GM20000 (cell line): ENCODE measurements around the gene RAPGEF2.
A peak's percentile ranks its signal among the peaks of the same experiment; 100 is the strongest.
"Not testable (repeated sequence)": the region's sequence is repeated elsewhere in the genome, so short reads cannot be mapped to it uniquely, and the experiment has no call there.

Source experiments
- DNase-seq: peaks from one replicate; pipeline ENCODE4 v3.0.0; 2012; ENCODE audit warnings: low spot score
- TF ChIP-seq, protein P1 (sequence below): IDR thresholded peaks from 2 replicates; pipeline ENCODE4 v1.5.1; 2012; ENCODE audit warnings: mild to moderate bottlenecking, control low read depth; ENCODE audit errors: extremely low read depth, missing control alignments

Gene RAPGEF2, protein sequence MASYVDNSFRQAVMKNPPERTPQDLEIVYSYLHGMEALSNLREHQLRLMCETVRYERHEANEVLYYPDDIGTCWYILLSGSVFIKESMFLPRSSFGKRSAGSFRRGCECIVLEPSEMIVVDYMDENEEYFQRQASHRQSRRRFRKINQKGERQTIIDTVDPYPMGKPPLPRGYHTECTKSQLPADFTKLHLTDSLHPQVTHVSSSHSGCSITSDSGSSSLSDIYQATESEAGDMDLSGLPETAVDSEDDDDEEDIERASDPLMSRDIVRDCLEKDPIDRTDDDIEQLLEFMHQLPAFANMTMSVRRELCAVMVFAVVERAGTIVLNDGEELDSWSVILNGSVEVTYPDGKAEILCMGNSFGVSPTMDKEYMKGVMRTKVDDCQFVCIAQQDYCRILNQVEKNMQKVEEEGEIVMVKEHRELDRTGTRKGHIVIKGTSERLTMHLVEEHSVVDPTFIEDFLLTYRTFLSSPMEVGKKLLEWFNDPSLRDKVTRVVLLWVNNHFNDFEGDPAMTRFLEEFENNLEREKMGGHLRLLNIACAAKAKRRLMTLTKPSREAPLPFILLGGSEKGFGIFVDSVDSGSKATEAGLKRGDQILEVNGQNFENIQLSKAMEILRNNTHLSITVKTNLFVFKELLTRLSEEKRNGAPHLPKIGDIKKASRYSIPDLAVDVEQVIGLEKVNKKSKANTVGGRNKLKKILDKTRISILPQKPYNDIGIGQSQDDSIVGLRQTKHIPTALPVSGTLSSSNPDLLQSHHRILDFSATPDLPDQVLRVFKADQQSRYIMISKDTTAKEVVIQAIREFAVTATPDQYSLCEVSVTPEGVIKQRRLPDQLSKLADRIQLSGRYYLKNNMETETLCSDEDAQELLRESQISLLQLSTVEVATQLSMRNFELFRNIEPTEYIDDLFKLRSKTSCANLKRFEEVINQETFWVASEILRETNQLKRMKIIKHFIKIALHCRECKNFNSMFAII (N-terminal part only)

DNA sequence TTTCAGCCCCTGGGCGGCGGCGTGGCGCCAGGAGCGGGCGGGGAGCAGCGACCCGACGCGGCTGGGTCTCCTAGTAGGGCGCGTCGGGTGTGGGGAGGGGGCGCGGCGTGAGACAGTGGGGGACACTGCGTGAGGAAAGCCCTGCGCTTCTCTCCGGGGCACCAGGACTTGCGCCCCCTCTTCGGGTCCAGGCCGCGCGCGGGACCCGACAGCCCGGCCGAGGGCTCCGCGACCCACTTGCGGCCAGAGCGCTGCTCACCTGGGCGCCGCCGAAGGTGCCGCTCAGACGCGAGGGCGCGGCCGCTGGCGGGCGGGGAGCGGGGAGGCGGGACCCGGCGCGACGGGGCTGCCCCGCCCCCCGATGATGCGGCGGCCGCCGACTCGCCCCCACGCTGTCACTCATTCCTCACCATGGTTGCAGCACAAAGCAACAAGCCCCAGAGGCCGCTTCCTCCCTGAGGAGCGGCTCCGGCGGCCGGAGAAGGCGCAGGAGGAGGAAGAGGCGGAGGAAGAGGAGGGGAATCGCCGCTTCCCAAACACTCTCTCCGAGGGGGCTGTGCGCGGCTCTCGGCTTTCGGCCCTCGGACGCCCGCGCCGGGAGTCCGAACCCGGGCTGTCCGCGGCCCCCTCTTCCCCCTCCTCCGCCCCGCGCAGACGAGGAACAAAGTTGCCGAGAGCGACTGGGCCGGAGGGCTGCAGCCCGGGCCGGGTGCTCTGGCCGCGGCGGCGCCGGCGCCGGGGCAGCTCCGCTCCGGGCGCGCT, at the start of gene RAPGEF2:
Gene RAPGEF2, plus strand, starts transcription at position 458 of the 762 bp plus-strand sequence. CDS start 1,084 bp downstream, outside the sequence.
- TF ChIP-seq, protein P1, sequence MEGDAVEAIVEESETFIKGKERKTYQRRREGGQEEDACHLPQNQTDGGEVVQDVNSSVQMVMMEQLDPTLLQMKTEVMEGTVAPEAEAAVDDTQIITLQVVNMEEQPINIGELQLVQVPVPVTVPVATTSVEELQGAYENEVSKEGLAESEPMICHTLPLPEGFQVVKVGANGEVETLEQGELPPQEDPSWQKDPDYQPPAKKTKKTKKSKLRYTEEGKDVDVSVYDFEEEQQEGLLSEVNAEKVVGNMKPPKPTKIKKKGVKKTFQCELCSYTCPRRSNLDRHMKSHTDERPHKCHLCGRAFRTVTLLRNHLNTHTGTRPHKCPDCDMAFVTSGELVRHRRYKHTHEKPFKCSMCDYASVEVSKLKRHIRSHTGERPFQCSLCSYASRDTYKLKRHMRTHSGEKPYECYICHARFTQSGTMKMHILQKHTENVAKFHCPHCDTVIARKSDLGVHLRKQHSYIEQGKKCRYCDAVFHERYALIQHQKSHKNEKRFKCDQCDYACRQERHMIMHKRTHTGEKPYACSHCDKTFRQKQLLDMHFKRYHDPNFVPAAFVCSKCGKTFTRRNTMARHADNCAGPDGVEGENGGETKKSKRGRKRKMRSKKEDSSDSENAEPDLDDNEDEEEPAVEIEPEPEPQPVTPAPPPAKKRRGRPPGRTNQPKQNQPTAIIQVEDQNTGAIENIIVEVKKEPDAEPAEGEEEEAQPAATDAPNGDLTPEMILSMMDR = no peak
- DNase-seq = peak; percentile 98

DNA sequence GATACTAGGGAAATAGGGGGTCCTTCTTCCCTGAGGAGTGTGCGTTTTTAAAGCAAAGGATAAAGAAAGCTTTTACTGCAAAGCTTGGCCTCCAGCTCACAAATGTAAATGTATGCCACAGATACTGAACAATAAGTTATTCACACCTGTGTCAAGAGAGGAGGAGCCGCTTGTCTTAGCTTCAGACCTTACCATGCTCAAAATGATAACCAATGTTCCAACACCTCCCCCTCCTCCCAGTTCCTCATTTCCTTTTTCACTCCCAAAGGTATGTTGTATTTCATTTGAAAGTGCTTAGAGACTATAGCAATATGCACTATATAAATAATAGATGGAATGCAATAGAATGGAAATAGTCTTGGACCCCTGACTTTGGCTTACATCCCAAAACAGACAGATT, 47.0 kb upstream of the RAPGEF2 start:
- TF ChIP-seq, protein P1 = no peak

DNA sequence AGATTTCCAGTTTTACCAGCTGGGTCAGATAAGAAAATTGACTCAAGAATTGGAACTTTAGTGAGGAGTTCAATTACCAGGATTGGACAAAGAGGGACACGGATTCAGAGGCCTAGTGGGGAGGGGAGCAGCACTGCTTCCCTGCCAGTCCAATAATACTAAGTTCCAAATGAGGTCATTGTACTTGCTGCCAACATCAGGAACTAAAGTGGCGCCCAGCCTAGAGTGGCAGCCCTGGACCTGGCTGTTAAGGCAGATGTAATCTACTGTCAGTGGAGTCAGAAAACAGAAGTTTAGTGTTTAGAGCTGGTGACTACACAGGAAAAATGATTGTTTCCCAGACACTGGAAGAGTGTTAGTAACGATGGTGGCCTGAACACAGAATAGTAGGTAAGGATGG, 42.7 kb upstream of the RAPGEF2 start:
- DNase-seq = no peak
- TF ChIP-seq, protein P1 = no peak

More for the DNA sequence above, 47.0 kb upstream of the RAPGEF2 start:
- DNase-seq = no peak

DNA sequence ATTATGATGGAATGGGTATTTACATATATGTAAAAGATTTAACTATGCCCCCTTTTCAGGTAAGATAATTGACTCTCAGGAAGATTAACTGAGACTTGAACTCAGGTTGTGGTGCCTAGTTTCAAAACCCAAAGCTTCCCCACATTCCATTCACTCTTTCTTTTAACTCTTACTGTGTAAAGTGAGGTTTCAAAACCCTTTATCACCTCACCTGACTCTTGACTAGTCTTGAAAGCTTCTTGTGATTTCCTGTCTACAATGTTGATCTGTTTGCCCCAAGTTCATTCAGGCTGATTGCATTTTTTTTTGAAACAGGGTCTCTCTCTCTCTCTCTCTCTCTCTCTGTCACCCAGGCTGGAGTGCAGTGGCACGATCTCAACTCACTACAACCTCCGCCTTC, 40.5 kb upstream of the RAPGEF2 start:
- TF ChIP-seq, protein P1 = no peak
- no peak for DNase-seq

DNA sequence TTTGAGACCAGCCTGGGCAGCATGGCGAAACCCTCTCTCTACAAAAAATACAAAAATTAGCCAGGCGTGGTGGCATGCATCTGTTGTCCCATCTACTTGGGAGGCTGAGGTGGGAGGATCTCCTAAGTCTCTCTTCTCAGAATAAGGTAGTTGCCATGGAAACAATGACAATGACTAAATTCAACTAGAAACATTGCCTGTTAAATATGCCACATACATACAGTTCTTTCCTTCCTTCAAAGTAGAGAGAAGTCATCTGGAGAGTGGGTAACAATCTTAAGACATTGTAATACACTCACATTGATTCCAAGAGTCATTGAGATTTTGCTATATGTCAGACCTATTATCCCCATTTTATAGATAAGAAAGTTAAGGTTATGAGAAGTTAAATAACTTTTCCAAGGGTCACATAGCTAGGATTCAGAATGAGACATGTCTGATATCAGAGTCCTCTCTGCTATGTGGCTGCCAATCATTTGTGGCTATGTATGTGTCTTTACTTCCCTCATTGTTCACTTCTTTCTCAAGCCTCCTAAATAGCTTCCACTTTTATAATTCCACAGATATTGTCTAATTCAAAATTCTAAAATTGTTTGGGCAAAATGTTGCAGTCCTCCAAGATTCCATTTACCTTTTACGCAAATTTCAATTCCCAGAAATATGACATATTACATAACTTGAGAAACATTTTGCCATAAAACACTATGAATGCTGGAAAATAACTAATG, 37.2 kb upstream of the RAPGEF2 start:
- DNase-seq = no peak
- TF ChIP-seq, protein P1 = no peak

DNA sequence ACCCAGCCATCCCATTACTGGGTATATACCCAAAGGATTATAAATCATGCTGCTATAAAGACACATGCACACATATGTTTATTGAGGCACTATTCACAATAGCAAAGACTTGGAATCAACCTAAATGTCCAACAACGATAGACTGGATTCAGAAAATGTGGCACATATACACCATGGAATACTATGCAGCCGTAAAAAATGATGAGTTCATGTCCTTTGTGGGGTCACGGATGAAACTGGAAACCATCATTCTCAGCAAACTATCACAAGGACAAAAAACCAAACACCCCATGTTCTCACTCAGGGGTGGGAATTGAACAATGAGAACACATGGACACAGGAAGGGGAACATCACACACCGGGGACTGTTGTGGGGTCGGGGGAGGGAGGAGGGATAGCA, 34.7 kb upstream of the RAPGEF2 start:
- DNase-seq = not testable (repeated sequence)

DNA sequence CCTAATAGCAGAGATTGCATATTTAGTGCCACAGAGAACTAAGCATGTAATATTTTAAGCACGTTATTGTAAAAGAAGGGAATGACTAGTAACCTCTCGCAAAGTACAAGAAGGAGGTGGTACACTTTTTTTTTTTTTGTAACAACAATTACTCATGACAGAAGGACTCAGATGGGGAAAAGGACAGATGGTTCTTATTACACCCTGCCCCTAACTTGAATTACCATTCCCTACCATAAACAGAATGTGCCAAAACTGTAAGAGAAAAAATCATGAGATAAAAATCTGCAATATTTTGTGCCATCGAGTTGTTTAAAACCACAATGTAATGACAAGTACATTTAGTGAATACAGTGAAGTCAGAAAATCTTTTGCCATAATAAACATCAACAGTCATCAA, 33.0 kb upstream of the RAPGEF2 start:
- TF ChIP-seq, protein P1 = no peak
- no peak for DNase-seq
